ENCODE data around the gene ANKRD33B.

GRCh38 chr5:10548418-10549122, 15.3 kb upstream of the ANKRD33B start:
- no peak for TF ChIP-seq CTCF (IDR thresholded peaks at IDR 0.05)
- no peak for TF ChIP-seq EZH2 (IDR thresholded peaks at IDR 0.05)

Data from neural progenitor cell (in vitro differentiated cells).